Measurements from ENCODE around the gene ERMARD. TPM values are rescaled to one million over a fixed set of nuclear protein-coding genes. Genes with fewer than 3 reads are reported as not detected.

ERMARD gene
- total RNA-seq, 1 experiment from 2014 or later, result 22.0 TPM

DNA sequence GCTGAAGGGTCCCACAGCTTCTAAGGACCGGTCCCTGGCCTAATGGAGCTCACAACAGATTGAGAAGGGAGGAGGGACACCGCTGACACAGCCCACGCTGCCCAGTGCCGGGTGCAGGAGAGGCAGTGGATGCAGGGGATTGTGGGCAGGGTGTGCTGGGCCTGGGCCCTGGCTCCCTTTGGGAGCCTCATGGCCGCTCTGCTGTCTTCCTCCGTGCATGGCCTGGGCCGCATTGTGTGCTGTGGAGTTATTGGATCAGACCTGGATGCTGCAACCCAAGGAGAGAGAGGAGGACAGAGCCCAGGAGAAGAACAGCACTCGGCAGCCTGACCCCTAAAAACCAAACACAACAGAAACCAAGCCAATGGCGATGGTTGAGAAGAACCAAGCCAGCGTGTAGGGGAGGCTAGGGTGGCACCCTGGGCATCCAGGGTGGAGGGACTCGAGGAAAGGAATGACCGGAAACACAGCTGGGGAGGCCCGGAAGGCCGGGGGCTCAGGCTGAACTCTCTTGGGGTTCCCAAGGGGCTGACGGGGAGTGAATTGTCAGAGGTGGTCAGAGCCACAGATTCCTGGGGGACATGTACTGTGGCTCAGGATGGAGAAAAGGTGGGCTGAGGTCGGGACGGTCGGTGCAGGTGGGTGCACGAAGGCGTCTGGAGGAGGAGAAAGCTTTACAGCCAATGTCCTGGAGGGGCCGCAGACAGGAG is 41.0 kb downstream of the ERMARD start:
- no peaks in the 10 kb centered on the region for H3K9me3 Mint-ChIP-seq (ENCODE audit: low read depth, unreplicated experiment)
- no peak overlapping the region for H3K4me3 Mint-ChIP-seq (ENCODE audit: low read depth, unreplicated experiment)
- intact Hi-C loops (cut with micrococcal nuclease; ENCODE audit: unreplicated experiment), result no loop called here
- no peak for DNase-seq
- H3K27me3 Mint-ChIP-seq (ENCODE audit: unreplicated experiment), result peaks cover 66% of the 10 kb centered on the region
- H3K36me3 Mint-ChIP-seq (ENCODE audit: insufficient read depth, unreplicated experiment), result peaks cover 5% of the 10 kb centered on the region
- TF ChIP-seq, protein P1, sequence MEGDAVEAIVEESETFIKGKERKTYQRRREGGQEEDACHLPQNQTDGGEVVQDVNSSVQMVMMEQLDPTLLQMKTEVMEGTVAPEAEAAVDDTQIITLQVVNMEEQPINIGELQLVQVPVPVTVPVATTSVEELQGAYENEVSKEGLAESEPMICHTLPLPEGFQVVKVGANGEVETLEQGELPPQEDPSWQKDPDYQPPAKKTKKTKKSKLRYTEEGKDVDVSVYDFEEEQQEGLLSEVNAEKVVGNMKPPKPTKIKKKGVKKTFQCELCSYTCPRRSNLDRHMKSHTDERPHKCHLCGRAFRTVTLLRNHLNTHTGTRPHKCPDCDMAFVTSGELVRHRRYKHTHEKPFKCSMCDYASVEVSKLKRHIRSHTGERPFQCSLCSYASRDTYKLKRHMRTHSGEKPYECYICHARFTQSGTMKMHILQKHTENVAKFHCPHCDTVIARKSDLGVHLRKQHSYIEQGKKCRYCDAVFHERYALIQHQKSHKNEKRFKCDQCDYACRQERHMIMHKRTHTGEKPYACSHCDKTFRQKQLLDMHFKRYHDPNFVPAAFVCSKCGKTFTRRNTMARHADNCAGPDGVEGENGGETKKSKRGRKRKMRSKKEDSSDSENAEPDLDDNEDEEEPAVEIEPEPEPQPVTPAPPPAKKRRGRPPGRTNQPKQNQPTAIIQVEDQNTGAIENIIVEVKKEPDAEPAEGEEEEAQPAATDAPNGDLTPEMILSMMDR (IDR thresholded peaks at IDR 0.05; ENCODE audit: unreplicated experiment), result no peak
- CTCF ChIA-PET, result no interaction called here
- no TSS peak for BruUV-seq (replicated peaks)
- no peak overlapping the region for H3K27ac Mint-ChIP-seq (ENCODE audit: unreplicated experiment)
- no peaks in the 10 kb centered on the region for H3K4me1 Mint-ChIP-seq (ENCODE audit: low read depth, unreplicated experiment)

DNA sequence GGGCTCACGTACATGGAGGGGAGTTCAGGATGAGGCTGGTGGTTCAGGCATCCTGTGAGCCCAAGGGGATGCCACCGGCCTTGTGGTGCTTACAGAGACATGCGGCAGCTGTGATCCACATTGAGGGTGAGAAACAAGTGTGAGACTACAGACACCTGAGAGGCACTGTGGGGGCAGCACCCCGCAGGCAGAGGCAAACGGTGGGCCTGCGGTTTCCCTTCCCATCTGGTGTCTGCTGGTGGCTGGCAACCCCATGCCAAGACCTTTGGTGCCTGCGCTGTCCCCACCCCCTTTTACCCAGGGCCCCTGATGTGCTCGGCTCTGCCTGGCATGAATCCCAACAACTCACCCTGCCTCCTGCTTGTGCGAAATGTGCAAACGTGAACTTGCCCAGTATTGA is 42.0 kb downstream of the ERMARD start:
- CTCF ChIA-PET, result no interaction called here
- TF ChIP-seq, protein P1 (IDR thresholded peaks at IDR 0.05; ENCODE audit: unreplicated experiment), result no peak
- Mint-ChIP-seq H3K4me1 (ENCODE audit: low read depth, unreplicated experiment) (no peaks in the 10 kb centered on the region), H3K4me3 (ENCODE audit: low read depth, unreplicated experiment) (no peak overlapping the region), H3K36me3 (ENCODE audit: insufficient read depth, unreplicated experiment) (peaks cover 5% of the 10 kb centered on the region), H3K27ac (ENCODE audit: unreplicated experiment) (no peak overlapping the region), H3K9me3 (ENCODE audit: low read depth, unreplicated experiment) (no peaks in the 10 kb centered on the region), H3K27me3 (ENCODE audit: unreplicated experiment) (peaks cover 66% of the 10 kb centered on the region)
- BruUV-seq (replicated peaks), result no TSS peak
- no peak for DNase-seq
- intact Hi-C loops (cut with micrococcal nuclease; ENCODE audit: unreplicated experiment), result no loop called here

DNA sequence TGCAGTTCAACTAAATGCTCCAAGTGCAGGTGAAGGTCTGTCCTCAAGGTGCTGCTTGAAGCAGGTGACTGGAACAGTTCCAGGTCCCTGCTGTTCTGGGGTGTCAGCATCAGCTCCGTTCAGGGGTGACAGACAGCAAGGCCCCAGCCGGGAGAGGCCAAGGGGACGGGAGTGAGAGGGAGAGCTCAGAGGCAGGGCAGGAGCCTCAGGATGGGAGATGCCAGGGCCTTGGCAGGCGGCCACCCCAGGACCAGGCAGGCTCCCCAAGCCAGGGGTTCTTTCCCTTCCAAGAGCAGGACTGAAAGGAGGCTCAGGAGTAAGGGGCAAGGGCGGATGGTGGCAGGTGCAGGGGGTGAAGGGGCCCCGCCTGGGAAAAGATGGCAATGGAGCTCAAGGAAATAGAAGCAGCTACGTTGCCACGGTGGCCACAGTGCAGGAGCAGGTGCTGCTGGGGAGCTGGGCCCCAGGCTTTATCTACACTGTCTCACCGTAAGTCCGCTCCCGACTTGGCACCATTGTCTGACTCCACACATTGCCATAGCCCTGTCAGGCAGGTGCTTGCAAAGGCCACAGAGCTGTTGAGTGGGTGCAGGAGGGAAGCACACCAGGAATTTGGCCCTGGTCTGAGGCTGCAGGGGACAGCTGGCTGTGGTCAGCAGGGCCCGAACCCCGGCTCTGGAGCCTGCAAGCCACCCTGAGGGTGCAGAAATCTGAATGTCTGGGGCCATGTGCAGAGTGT is 43.1 kb downstream of the ERMARD start:
- CTCF ChIA-PET, result no interaction called here
- DNase-seq, result no peak

DNA sequence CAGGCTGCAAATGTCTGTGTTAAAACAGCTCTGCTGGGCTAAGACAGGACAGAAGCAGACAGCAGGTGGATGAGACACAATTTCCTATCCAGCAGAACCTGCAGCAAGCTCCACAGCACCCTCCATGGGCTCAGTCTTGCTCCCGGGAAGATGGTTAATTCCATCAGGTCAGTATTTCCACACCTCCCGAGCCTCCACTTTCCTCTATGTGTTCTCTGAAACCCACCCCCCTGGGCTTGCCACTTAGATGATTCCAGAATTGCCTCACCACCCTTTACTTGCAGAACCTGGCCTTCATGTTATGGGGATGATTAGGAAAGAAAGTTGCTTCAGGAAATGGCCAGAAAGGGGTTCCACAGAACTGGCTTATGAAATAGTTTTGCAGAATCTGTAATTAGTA is 43.8 kb downstream of the ERMARD start:
- Mint-ChIP-seq H3K36me3 (ENCODE audit: insufficient read depth, unreplicated experiment) (peaks cover 5% of the 10 kb centered on the region), H3K9me3 (ENCODE audit: low read depth, unreplicated experiment) (no peaks in the 10 kb centered on the region), H3K4me1 (ENCODE audit: low read depth, unreplicated experiment) (no peaks in the 10 kb centered on the region), H3K4me3 (ENCODE audit: low read depth, unreplicated experiment) (no peak overlapping the region), H3K27me3 (ENCODE audit: unreplicated experiment) (peaks cover 66% of the 10 kb centered on the region), H3K27ac (ENCODE audit: unreplicated experiment) (no peak overlapping the region)
- intact Hi-C loops (cut with micrococcal nuclease; ENCODE audit: unreplicated experiment), result no loop called here
- TF ChIP-seq, protein P1 (IDR thresholded peaks at IDR 0.05; ENCODE audit: unreplicated experiment), result no peak
- no TSS peak for BruUV-seq (replicated peaks)
- DNase-seq, result no peak
- CTCF ChIA-PET, result no interaction called here

More for the DNA sequence above, 43.1 kb downstream of the ERMARD start:
- Mint-ChIP-seq H3K4me1 (ENCODE audit: low read depth, unreplicated experiment) (no peaks in the 10 kb centered on the region), H3K9me3 (ENCODE audit: low read depth, unreplicated experiment) (no peaks in the 10 kb centered on the region), H3K27me3 (ENCODE audit: unreplicated experiment) (peaks cover 66% of the 10 kb centered on the region), H3K27ac (ENCODE audit: unreplicated experiment) (no peak overlapping the region), H3K36me3 (ENCODE audit: insufficient read depth, unreplicated experiment) (peaks cover 5% of the 10 kb centered on the region), H3K4me3 (ENCODE audit: low read depth, unreplicated experiment) (no peak overlapping the region)
- BruUV-seq (replicated peaks), result no TSS peak
- intact Hi-C loops (cut with micrococcal nuclease; ENCODE audit: unreplicated experiment), result no loop called here
- TF ChIP-seq, protein P1 (IDR thresholded peaks at IDR 0.05; ENCODE audit: unreplicated experiment), result no peak
